Activated T-cell treated with anti-CD3 and anti-CD28 coated beads for 1 hour (primary cell): ENCODE results near the gene SH2D7.

ENCODE experiments used
- DNase-seq: peaks from one replicate; pipeline ENCODE4 v3.0.0-alpha.2; 2020; ENCODE audit warnings: low read depth

The SH2D7 gene

GRCh38 chr15:78104566-78105475, 12.5 kb downstream of the SH2D7 start:
- no peak for DNase-seq

- no peak for DNase-seq
These were observed 13.3 kb downstream of the SH2D7 start for GRCh38 chr15:78105476-78106241.

GRCh38 chr15:78107471-78107870, 15.1 kb downstream of the SH2D7 start:
- no peak for DNase-seq

- DNase-seq: peak; percentile 79
These were observed 16.1 kb downstream of the SH2D7 start for GRCh38 chr15:78108300-78109084.

- DNase-seq: no peak
These were observed 16.8 kb downstream of the SH2D7 start for GRCh38 chr15:78109156-78109555.

- no peak for DNase-seq
These were observed 17.7 kb downstream of the SH2D7 start for GRCh38 chr15:78110096-78110495.

- DNase-seq: no peak
These were observed 18.6 kb downstream of the SH2D7 start for GRCh38 chr15:78110916-78111475.

GRCh38 chr15:78111788-78112187, 19.4 kb downstream of the SH2D7 start:
- DNase-seq: no peak

- DNase-seq: no peak
These were observed 20.2 kb downstream of the SH2D7 start for GRCh38 chr15:78112551-78112950.

GRCh38 chr15:78120523-78120922, 28.2 kb downstream of the SH2D7 start:
- no peak for DNase-seq

GRCh38 chr15:78125267-78125666, 32.9 kb downstream of the SH2D7 start:
- no peak for DNase-seq

- DNase-seq: no peak
These were observed 35.5 kb downstream of the SH2D7 start for GRCh38 chr15:78127882-78128281.

GRCh38 chr15:78129077-78129750, 36.9 kb downstream of the SH2D7 start:
- no peak for DNase-seq

- no peak for DNase-seq
These were observed 37.5 kb downstream of the SH2D7 start for GRCh38 chr15:78129751-78130287.

GRCh38 chr15:78130466-78131294, 38.3 kb downstream of the SH2D7 start:
- DNase-seq: peak; percentile 30

GRCh38 chr15:78131295-78132061, 39.1 kb downstream of the SH2D7 start, which contains the start of gene CIB2:
Gene CIB2 (minus strand): TSS chr15:78131445. CDS start chr15:78131215, 230 bp downstream.
- peak; percentile 58 for DNase-seq

GRCh38 chr15:78133801-78134200, 41.4 kb downstream of the SH2D7 start:
- DNase-seq: no peak

- no peak for DNase-seq
These were observed 47.2 kb downstream of the SH2D7 start for GRCh38 chr15:78139578-78139977.

GRCh38 chr15:78140292-78140691, 47.9 kb downstream of the SH2D7 start:
- no peak for DNase-seq
